Measurements from ENCODE around the gene DALRD3. TPM values are rescaled to one million over a fixed set of nuclear protein-coding genes. Genes with fewer than 3 reads are reported as not detected.

Gene DALRD3
- polyA plus RNA-seq, 3 donors, result 73.0 to 79.2 (median 77.4) TPM

- no peak for DNase-seq
Measured at GRCh38 chr3:48985831-48986376, 32.5 kb downstream of the DALRD3 start.

- DNase-seq, result no peak
Measured at GRCh38 chr3:48984663-48985062, 33.7 kb downstream of the DALRD3 start.

- DNase-seq, result no peak
Measured at GRCh38 chr3:48983096-48983495, 35.3 kb downstream of the DALRD3 start.

GRCh38 chr3:48982686-48983085, 35.7 kb downstream of the DALRD3 start:
- DNase-seq, result no peak

GRCh38 chr3:48982016-48982415, 36.4 kb downstream of the DALRD3 start:
- no peak for DNase-seq

- DNase-seq, result no peak
Measured at GRCh38 chr3:48980295-48980694, 38.1 kb downstream of the DALRD3 start.

GRCh38 chr3:48979451-48979850, 38.9 kb downstream of the DALRD3 start:
- no peak for DNase-seq

- DNase-seq, result no peak
Measured at GRCh38 chr3:48974076-48974864, 44.1 kb downstream of the DALRD3 start.

GRCh38 chr3:48970586-48970985, 47.8 kb downstream of the DALRD3 start:
- no peak for DNase-seq

- no peak for DNase-seq
Measured at GRCh38 chr3:48966876-48967361, 51.5 kb downstream of the DALRD3 start.

GRCh38 chr3:48966367-48966766, 52.0 kb downstream of the DALRD3 start:
- no peak for DNase-seq

Other genes starting within 250 kb of the DALRD3 start
- 10 to 100 TPM; 36.9 to 45.6 (median 39.1) TPM for gene PRKAR2A, start 170.7 kb downstream of the DALRD3 start, polyA plus RNA-seq (ENCODE audit: insufficient read length in 3 of 3)
- gene SLC25A20, start 119.7 kb downstream of the DALRD3 start, polyA plus RNA-seq (ENCODE audit: insufficient read length in 3 of 3), result 10 to 100 TPM; 18.2 to 21.4 (median 20.8) TPM
- gene ARIH2, start 99.7 kb downstream of the DALRD3 start, polyA plus RNA-seq (ENCODE audit: insufficient read length in 3 of 3), result 100 to 1,000 TPM in 1 of 3 donors, 10 to 100 TPM in 2; 65.3 to 111 (median 94.8) TPM
- 10 to 100 TPM; 53.3 to 55.6 (median 54.8) TPM for gene P4HTM, start 28.3 kb downstream of the DALRD3 start, polyA plus RNA-seq (ENCODE audit: insufficient read length in 3 of 3)
- gene WDR6, start 11.2 kb downstream of the DALRD3 start, polyA plus RNA-seq (ENCODE audit: insufficient read length in 3 of 3), result 100 to 1,000 TPM; 211 to 244 (median 231) TPM
- 10 to 100 TPM; 65.8 to 80.8 (median 73.7) TPM for gene NDUFAF3, start 3.5 kb upstream of the DALRD3 start, polyA plus RNA-seq (ENCODE audit: insufficient read length in 3 of 3)
- 100 to 1,000 TPM; 219 to 234 (median 233) TPM for gene IMPDH2, start 10.8 kb upstream of the DALRD3 start, polyA plus RNA-seq (ENCODE audit: insufficient read length in 3 of 3)
- gene QRICH1, start 75.5 kb upstream of the DALRD3 start, polyA plus RNA-seq (ENCODE audit: insufficient read length in 3 of 3), result 10 to 100 TPM; 78.9 to 87.3 (median 82.2) TPM
- gene QARS1, start 86.2 kb upstream of the DALRD3 start, polyA plus RNA-seq (ENCODE audit: insufficient read length in 3 of 3), result 100 to 1,000 TPM; 310 to 324 (median 317) TPM
- 10 to 100 TPM; 61.3 to 66.0 (median 61.4) TPM for gene USP19, start 102.2 kb upstream of the DALRD3 start, polyA plus RNA-seq (ENCODE audit: insufficient read length in 3 of 3)
- 100 to 1,000 TPM; 397 to 499 (median 414) TPM for gene LAMB2, start 114.5 kb upstream of the DALRD3 start, polyA plus RNA-seq (ENCODE audit: insufficient read length in 3 of 3)
- 10 to 100 TPM; 21.8 to 30.2 (median 26.8) TPM for gene CCDC71, start 147.8 kb upstream of the DALRD3 start, polyA plus RNA-seq (ENCODE audit: insufficient read length in 3 of 3)
- gene KLHDC8B, start 153.0 kb upstream of the DALRD3 start, polyA plus RNA-seq (ENCODE audit: insufficient read length in 3 of 3), result 10 to 100 TPM; 43.7 to 45.0 (median 44.1) TPM